HG02642 (cell line): Measurements from ENCODE around the gene SHFL.

Experiments used
- ATAC-seq: cut with Tn5 transposase; IDR thresholded peaks from one replicate; pipeline ENCODE4 v1.9.1; 2021; ENCODE audit warnings: mild to moderate bottlenecking; ENCODE audit not compliant: unreplicated experiment, poor library complexity

Gene SHFL

DNA sequence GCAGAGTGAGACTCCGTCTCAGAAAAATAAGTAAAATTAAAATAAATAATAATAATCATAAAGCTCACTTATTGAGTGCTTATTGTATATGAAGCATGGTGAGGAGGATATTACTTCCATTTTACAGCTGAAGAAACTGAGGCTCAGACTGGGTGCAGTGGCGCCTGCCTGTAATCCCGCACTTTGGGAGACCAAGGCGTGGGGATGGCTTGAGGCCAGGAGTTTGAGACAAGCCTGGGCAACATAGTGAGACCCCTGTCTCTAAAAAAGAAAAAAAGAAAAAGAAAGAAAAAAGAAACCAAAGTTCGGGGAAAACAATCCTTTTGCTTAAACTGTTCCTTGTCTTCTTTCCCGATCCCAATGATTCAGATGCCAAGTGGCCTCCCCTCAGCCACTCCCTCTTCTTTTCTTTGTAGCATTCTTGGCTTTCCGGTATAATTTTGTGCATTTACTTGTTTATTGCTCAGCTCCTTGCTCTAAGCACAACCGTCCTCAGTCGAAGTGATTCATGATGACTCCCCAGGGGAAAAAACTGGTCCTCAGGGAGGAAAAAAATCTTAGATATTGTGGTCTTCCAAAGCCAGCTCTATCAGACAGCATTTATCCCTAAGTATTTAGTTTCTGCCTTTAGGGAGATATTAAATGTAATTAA lies 34.5 kb downstream of the SHFL start:
- no peak for ATAC-seq

DNA sequence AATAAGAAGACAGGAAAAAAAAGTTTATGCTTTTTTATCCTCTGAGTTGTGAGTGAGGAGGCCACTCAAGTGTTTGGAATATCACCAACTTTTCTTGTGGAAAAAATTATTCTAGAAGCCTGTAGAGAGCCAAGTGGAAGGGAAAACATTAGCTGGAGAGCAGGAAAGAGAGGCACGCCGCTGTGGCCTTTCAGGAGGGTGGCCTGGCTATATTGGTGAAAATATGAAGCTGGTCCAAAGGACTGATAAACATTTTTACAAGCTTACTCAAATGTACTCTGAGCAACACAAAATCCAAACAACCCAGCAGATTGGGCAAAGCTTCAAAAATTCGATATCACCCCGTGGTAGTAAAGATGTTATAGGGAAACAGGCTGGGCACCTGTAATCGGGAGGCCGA lies 35.9 kb downstream of the SHFL start:
- no peak for ATAC-seq

DNA sequence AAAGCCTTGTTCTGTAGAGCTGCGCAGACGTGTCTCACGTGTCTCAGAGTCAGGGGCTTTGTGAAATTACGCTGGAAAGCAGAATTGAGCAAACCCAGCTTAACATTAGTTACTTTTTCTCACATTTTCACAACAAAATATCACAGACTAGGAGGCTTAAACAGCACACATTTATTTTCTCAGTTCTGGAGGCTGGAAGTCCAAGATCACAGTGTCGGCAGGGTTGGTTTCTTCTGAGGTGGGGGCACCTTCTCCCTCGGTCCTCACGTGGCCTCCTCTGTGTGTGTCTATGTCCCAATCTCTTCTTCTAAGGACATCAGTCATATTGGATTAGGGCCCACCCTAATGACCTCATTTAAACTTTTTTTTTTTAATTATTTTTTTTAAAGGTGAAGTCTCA lies 38.3 kb downstream of the SHFL start:
- ATAC-seq: no peak

DNA sequence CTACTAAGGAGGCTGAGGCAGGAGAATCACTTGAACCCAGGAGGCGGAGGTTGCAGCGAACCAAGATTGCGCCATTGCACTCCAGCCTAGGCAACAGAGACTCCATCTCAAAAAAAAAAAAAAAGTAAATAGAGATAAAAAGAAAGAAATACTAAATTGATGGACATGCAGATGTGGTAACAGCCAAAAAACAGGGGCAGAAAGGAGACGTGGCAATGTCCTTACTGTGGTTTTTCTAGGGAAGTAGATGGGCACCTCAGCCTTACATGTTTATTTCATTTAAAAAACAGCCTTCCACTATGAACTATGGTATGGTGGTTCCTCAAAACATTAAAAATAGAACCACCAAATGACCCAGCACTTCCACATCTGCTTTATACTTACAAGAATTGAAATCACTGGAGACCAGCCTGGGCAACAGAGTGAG lies 40.1 kb downstream of the SHFL start:
- ATAC-seq: no peak

DNA sequence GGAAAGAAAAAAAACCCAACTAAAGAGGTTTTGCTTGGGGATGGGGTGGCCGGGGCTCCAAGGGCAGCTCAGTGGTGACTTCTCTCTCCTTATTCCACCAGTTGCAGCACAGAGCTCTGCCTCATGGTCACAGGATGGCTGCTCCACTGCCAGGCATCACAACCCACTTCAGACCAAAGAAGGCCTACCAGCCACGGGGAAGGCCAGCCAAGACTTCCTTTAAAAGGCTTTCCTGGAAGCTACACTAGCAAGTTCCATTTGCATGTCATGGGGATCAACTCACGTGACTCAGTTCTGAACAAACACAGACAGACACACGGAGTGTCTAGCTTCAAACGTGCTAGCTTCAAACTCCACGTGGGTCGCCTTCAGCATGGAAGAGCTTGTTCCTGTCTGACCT lies 46.8 kb downstream of the SHFL start:
- ATAC-seq: no peak

DNA sequence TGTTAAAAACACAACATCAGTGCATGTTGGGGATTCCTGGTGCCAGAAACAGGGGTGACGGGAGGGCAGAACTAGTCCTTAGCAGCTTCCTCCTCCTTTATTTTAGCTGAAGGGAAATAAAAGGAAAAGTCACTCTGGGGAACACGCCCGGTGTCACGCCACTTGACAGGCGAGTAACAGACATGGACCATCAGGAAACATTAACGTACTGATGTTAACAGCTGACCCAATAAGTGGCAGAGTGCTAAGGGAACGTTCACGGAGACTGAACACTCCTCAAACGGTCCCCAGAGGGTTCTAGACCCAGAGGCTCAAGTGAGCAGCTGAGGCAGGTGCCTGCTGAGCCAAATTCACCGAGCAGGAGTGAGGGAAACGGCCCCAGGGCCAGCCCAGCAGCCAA lies 47.5 kb downstream of the SHFL start:
- no peak for ATAC-seq

DNA sequence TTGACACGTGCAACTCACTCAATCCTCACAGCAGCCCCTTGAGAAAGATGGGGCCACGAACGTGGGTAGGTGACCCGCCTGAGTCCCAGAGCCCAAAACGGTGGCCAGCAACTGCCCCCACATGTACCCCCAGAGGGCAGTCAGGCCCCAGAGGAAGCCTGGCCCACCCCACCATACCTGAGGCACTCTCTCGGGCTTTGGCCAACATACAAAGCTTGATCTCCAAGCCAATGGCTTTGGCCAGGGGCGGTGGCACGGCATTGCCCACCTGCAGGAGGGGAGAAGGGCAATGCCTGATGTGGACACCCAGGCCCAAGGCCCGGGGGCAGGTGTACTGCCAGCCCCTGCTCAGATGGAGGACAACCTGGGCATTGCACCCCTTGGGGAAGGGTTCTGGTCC lies 47.9 kb downstream of the SHFL start:
- ATAC-seq: no peak

DNA sequence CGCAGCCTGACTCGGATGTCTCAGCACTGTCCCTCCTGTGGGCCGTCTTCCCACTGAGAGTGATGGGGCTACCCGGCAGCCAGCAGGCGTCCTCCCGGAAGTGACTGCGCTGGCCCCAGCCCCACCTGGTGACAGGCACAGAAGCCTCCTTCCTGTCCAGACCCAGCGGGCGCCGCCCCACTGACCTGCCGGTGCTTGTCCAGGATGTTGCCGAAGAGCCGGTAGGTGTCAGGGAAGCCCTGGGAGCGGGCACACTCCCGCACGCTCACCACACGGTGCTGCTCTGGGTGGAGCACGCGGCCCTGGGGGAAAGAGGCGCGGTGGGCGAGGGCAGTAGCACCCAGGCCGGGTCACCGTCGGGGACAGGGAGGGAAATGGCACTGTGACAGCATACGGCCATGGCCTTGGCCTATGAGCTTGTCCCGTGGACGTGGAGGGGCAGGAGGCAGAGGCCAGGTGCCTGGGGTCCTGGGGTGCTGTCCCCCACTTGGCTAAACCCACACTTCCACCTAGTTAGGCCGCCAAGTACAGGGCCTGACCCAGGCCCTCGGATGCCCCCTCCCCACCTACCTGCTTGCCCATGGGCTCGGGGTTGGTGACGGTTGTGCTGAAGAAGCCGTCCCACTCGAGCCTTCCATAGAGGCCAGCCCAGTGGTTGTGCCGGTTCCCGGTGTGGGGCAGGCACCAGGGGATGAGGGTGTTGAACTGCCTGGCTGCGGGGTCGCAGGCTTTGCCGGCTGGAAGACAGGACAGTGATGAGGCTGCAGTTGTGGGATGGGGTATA lies 49.6 kb downstream of the SHFL start:
- no peak for ATAC-seq

DNA sequence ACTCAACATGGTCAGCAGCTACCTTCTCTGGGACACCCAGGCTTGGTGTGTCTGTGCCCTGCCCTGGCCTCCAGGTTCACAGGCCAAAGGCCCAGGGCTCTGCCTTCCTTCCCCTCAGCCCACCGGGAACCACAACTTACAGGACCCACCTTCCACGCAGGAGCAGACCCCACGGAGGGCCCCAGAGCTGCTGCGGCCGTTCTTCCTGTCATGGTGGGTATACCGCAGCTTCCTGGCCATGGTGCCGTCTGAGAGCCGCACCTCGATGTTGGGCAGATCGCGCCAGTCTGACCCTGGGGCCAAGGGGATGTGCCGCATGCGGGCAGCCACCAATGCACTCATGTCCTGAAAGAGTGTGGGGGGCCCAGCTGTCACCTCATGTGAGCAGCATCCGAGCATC lies 50.8 kb downstream of the SHFL start:
- no peak for ATAC-seq

DNA sequence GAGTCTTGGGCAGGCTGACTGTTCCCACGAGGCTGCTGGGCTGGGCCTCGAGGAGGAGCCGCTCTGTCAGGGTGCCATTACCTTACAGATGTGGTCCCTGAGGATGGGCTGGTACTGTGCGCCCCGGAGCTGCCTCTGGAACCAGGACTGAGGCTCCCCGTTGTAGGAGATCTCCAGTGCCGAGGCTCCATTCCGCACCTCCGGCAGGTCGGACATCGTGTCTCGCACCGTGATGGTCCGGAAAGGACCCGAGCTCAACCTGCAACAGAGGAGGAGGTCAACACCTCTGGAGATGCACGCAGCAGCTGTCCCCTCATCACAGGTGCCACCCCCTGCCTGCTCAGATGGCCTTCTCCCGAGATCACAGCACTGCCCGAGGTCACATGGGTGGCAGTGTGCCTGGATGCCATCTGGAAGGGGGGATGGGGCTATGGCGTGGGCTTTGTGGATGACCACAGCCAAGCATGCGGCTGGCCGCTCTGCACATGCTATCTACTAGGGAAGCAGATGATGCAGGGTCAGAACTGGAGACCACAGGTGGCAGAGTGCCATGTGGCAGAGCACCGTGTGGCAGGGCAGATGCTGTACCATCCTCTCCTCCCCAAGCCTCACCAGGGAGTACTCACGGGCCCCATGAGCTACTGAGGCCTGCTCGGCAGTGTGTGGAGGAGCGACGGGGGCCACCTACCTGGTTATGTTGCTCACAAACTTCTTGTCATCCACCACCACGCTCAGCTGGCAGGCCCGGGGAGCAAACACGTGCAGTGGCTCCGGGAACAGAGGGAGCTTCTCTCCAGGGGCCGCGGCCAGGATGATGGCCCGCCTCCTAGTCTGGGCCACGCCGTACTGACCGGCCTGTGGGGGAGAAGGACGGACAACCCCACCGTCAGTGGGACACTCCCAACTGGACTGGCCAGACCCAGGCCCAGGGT lies 51.9 kb downstream of the SHFL start:
- ATAC-seq: no peak

DNA sequence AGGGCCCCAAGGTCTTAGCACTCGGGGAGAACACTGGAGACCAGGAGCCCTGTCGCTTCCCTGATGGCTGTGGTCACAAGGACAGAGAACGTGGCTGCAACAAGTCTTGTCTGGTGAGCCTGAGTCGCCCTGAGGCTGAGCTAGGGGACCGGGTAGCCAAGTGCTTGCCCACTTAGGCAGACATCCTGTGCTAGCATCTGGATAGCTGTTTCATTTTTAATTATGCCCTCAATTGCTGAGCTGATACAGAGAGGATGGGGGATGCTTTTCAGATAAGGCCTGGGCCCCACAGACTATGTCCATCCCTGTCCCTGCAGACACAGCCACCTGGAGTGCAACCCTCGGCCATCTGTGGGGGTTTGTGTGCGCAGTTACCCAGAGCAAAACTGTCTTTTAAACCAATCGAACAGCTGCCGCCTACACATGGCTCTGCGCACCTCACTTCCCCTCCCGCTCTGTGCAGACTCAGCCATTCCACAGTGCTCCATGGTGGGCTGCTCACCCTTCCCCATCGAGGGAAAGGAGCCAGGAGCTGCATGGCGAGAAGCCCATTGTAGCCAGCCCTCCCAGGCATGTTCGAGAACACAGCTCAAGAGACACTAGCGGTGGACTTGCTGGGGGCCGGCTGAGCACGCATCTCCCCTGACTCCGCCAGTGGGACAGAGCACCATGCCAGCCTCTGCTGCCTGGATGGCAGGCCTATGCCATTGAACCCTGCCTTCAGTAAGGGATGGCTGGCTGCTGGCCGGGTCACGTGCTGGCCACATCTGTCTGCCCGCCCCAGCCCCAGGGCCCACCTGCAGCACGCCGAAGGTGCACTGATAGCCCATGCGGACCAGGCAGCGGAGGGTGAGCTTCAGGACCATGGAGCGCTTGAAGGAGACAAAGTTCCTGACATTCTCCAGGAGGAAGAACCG lies 53.0 kb downstream of the SHFL start:
- ATAC-seq: no peak

DNA sequence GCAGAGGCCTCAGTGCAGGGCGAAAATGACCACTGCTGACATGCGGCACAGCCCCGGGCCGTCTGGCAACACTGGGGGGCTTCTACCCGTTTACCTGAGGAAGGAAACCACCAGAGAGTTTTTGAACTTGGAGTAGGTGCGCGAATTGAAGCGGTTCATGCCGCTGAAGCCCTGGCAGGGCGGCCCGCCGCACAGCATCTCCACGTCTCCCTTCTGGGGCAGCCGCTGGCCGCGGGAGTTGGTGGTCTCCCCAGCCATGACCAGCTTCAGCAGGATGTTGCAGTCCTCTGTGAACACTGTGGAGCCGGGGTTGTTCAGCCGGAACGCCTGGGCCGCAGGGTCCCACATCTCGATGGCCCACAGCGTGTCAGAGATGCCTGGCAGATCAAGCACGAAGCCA lies 53.8 kb downstream of the SHFL start:
- no peak for ATAC-seq

DNA sequence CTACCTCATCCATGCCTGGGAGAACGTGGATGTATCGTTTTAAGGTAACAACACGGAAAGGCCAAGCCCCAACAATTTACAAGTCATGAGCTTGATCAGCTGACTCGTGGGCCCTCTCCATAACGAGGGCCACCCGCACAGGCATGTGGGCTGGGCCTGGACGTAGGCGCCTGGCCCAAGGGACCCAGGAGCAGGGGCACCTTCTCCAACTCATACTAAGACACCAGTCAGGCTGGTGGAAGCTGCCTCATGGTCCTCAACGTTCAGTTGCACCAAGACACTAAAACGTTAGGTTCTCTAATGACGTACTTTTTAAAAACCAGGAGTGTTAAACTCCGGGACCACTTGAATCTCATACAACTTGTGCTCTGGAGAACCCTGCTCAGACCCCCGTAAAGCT lies 55.4 kb downstream of the SHFL start:
- ATAC-seq: no peak

DNA sequence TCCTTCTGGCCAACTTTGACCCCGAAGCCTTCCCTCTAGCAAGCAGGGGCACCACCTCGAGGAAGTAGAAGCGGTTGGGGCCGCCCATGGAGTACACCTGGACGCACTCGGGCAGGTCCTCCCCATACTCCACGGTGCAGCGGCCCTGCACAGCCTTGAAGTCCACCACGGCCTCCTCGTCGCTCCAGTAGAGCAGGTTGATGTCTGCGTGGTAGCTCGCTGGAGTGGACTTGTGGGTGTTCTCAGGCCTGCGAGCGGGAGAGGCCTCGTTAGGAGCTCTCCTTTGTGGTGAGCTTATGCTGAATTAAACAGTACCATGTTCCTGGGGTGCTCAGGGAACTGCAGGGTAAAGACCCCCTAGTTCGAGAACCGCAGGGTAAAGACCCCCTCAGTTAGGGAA lies 55.9 kb downstream of the SHFL start:
- ATAC-seq: no peak
